WERI-Rb-1 (cell line): ENCODE data around the gene ENGASE.

Experiments
- DNase-seq: peaks from one replicate; pipeline ENCODE4 v3.0.0-alpha.2; 2020
- H3K27ac ChIP-seq: fragments of 250-450 bp; sonication (Bioruptor Pico); 2 replicates; pipeline ENCODE4 v1.5.1; 2020; ENCODE audit warnings: mild to moderate bottlenecking, moderate library complexity
- H3K27me3 ChIP-seq: fragments of 250-450 bp; sonication (Bioruptor Pico); 2 replicates; pipeline ENCODE4 v1.5.1; 2021; ENCODE audit warnings: mild to moderate bottlenecking, low read depth, moderate library complexity; ENCODE audit not compliant: insufficient read depth, severe bottlenecking
- H3K36me3 ChIP-seq: fragments of 250-450 bp; sonication (Bioruptor Pico); 2 replicates; pipeline ENCODE4 v1.5.1; 2020; ENCODE audit warnings: mild to moderate bottlenecking, moderate library complexity
- H3K4me3 ChIP-seq: 2 replicates; pipeline ENCODE4 v1.5.1; 2011; ENCODE audit warnings: low read depth, mild to moderate bottlenecking, control low read depth, low read length
- H3K9me3 ChIP-seq: fragments of 250-450 bp; sonication (Bioruptor Pico); 2 replicates; pipeline ENCODE4 v1.5.1; 2021; ENCODE audit warnings: mild to moderate bottlenecking, moderate library complexity; ENCODE audit not compliant: severe bottlenecking
- CTCF ChIP-seq: IDR thresholded peaks from 2 replicates; pipeline ENCODE4 v1.5.1; 2011; ENCODE audit warnings: low read depth, mild to moderate bottlenecking, control low read depth, inconsistent platforms, low read length

ENGASE gene

GRCh38 chr17:79115487-79115886 is 40.9 kb downstream of the ENGASE start:
- no peak for DNase-seq
- H3K4me3 ChIP-seq, result no peak overlapping the region
- TF ChIP-seq CTCF, result no peak
- no peaks in the 10 kb centered on the region for H3K9me3 ChIP-seq
- peak overlapping the region; percentile 11; the same call in 1 of the 2 replicates for H3K27ac ChIP-seq
- peaks cover 35% of the 10 kb centered on the region for H3K36me3 ChIP-seq
- no peaks in the 10 kb centered on the region for H3K27me3 ChIP-seq

- Histone ChIP-seq H3K36me3 (peaks cover 25% of the 10 kb centered on the region), H3K4me3 (no peak overlapping the region), H3K27me3 (no peaks in the 10 kb centered on the region), H3K27ac (no peak overlapping the region), H3K9me3 (no peaks in the 10 kb centered on the region)
- no peak for TF ChIP-seq CTCF
- no peak for DNase-seq
Observed at GRCh38 chr17:79116575-79117368, 42.1 kb downstream of the ENGASE start.

- Histone ChIP-seq H3K36me3 (peaks cover 16% of the 10 kb centered on the region), H3K4me3 (no peak overlapping the region), H3K27me3 (no peaks in the 10 kb centered on the region), H3K27ac (no peak overlapping the region), H3K9me3 (no peaks in the 10 kb centered on the region)
- no peak for TF ChIP-seq CTCF
- DNase-seq, result no peak
Observed at GRCh38 chr17:79117905-79118487, 43.4 kb downstream of the ENGASE start.

- no peak overlapping the region for H3K27ac ChIP-seq
- TF ChIP-seq CTCF, result no peak
- H3K4me3 ChIP-seq, result no peak overlapping the region
- no peaks in the 10 kb centered on the region for H3K9me3 ChIP-seq
- no peak for DNase-seq
- peaks cover 7% of the 10 kb centered on the region for H3K36me3 ChIP-seq
- H3K27me3 ChIP-seq, result no peaks in the 10 kb centered on the region
Observed at GRCh38 chr17:79118924-79119323, 44.3 kb downstream of the ENGASE start.

- no peaks in the 10 kb centered on the region for H3K9me3 ChIP-seq
Observed at GRCh38 chr17:79120259-79120658, 45.6 kb downstream of the ENGASE start.

More at GRCh38 chr17:79120259-79120658, 45.6 kb downstream of the ENGASE start:
- Histone ChIP-seq H3K36me3 (peaks cover 3% of the 10 kb centered on the region), H3K4me3 (no peak overlapping the region), H3K27me3 (no peaks in the 10 kb centered on the region), H3K27ac (no peak overlapping the region)
- no peak for DNase-seq
- TF ChIP-seq CTCF, result no peak
